GM12891 (cell line): ENCODE measurements around the gene CD151.

Experiments used
- POLR2A ChIP-seq: IDR thresholded peaks from 2 replicates; pipeline ENCODE4 v1.6.1; 2011; ENCODE audit warnings: low read depth, low read length, control low read depth
- POLR2AphosphoS5 ChIP-seq: IDR thresholded peaks from 2 replicates; pipeline ENCODE4 v1.6.1; 2011; ENCODE audit warnings: low read depth, low read length, control low read depth
- SPI1 ChIP-seq: IDR thresholded peaks from 2 replicates; pipeline ENCODE4 v1.6.1; 2011; ENCODE audit warnings: low read depth, low read length, control low read depth

- TF ChIP-seq POLR2A (no peak), POLR2AphosphoS5 (no peak), SPI1 (no peak)
Observed at GRCh38 chr11:863910-864827, 31.4 kb downstream of the CD151 start.
